Psoas muscle (tissue), 8 donors: Measurements from ENCODE around the gene USP27X. TPM values are rescaled to one million over a fixed set of nuclear protein-coding genes. Genes with fewer than 3 reads are reported as not detected.

Experiments
- ATAC-seq, 4 donors: fragments of 200-7000 bp; cut with Tn5 transposase; one replicate each; pipeline ENCODE4 v1.9.1; 2020; ENCODE audit warnings: moderate library complexity in 3 of 4, mild to moderate bottlenecking in 2 of 4
- DNase-seq, 2 donors: peaks; one replicate each; pipeline ENCODE4 v3.0.0-alpha.2; 2020
- H3K27ac ChIP-seq: fragments of 200-600 bp; one replicate; pipeline ENCODE4 v1.8.0; 2022
- H3K27me3 ChIP-seq, 3 donors: fragments of 200-600 bp in 1 of 3; one replicate each; pipeline versions ENCODE4 v1.6.1 to v1.8.0; 2013 to 2022; ENCODE audit warnings: low read length in 2 of 3, mild to moderate bottlenecking in 2 of 3, moderate library complexity in 1 of 3; ENCODE audit not compliant: insufficient read depth in 3 of 3
- H3K36me3 ChIP-seq, 2 donors: fragments of 200-600 bp in 1 of 2; one replicate each; pipeline versions ENCODE4 v1.6.1 to v1.8.0; 2013 to 2022; ENCODE audit warnings: low read depth in 1 of 2, mild to moderate bottlenecking in 1 of 2, moderate library complexity in 1 of 2; ENCODE audit not compliant: insufficient read depth in 1 of 2
- H3K4me1 ChIP-seq: fragments of 200-600 bp; one replicate; pipeline ENCODE4 v1.8.0; 2022
- H3K4me3 ChIP-seq: fragments of 200-600 bp; one replicate; pipeline ENCODE4 v1.8.0; 2022; ENCODE audit warnings: mild to moderate bottlenecking
- H3K9me3 ChIP-seq: fragments of 200-600 bp; one replicate; pipeline ENCODE4 v1.8.0; 2022
- CTCF ChIP-seq: fragments of 200-600 bp; IDR thresholded peaks from one replicate; pipeline ENCODE4 v1.8.0; 2022; ENCODE audit warnings: antibody characterized with exemption
- WGBS, 3 donors: extraction: QIAGEN DNeasy Blood & Tissue Kit; methylation state at CpG; one replicate each; pipeline versions ENCODE4 v1.1.6 to v1.1.7; 2013; 5-methylcytosine and 5-hydroxymethylcytosine counted together
- intact Hi-C, 2 donors: fragments of 100-400 bp; cut with DNase I; formaldehyde crosslinking; loops; one replicate each; pipeline versions ENCODE4 v1.11.0 to v1.14.2; 2022
- polyA plus RNA-seq, 3 donors: library from polyadenylated mRNA; stranded (reverse); fragments of 200-250 nt; gene quantifications; one replicate each; pipeline ENCODE4 v1.2.3, GENCODE V29; 2013
- total RNA-seq, 4 donors: library from RNA; stranded (reverse); fragmentation: NEBNext Ultra II Directional in 2 of 4; extraction: Animal tissue kit (Norgen Biotek cat#: 25700) in 2 of 4; gene quantifications; one replicate each; pipeline versions ENCODE4 v1.2.1 to v1.2.4, GENCODE V29; 2021 to 2023
- donor health status: healthy with polysubstance abuse.
- donor health status: DM: no; HTN: no; CAD: no; lungs with moderate emphysema.
- donor health status: Bipolar disorder and iron deficiency.
- donor health status: healthy.
- donor health status: DM: yes; HTN: yes; CAD: no.
- donor health status: DM: no; HTN: no; CAD: no.
- donor health status: DM: no; HTN: no; CAD: no.
- donor health status: DM: yes; HTN: yes; CAD: no.

USP27X gene
- total and polyA plus RNA-seq, 7 donors = 1.5 to 4.3 (median 2.3) TPM

- no peaks in the 10 kb centered on the region for H3K36me3 ChIP-seq
- no peak for TF ChIP-seq CTCF
- ATAC-seq = no peak
- H3K27ac ChIP-seq = no peak overlapping the region
- intact Hi-C loops = no loop called here
- no peaks in the 10 kb centered on the region for H3K4me1 ChIP-seq
- WGBS, 3 donors = 73 to 83% (median 78%) methylated on average over 4 of the region's 4 CpGs
- H3K9me3 ChIP-seq = no peaks in the 10 kb centered on the region
- DNase-seq = no peak
- H3K27me3 ChIP-seq = peaks cover 0 to 15% (median 0%) of the 10 kb centered on the region in 3 donors
- no peak overlapping the region for H3K4me3 ChIP-seq
These were observed 13.3 kb downstream of the USP27X start for GRCh38 chrX:49892542-49892941.

- Histone ChIP-seq H3K4me3 (no peak overlapping the region), H3K27me3 (peaks cover 0 to 19% (median 0%) of the 10 kb centered on the region in 3 donors), H3K36me3 (no peaks in the 10 kb centered on the region), H3K4me1 (no peaks in the 10 kb centered on the region), H3K9me3 (no peaks in the 10 kb centered on the region), H3K27ac (no peak overlapping the region)
- DNase-seq = no peak
- intact Hi-C loops = no loop called here
- ATAC-seq = no peak
- TF ChIP-seq CTCF = no peak
- 66 to 83% (median 82%) methylated on average over 4 of the region's 4 CpGs for WGBS, 3 donors
These were observed 17.7 kb downstream of the USP27X start for GRCh38 chrX:49896951-49897350.

- Histone ChIP-seq H3K27ac (no peak overlapping the region), H3K4me3 (no peak overlapping the region), H3K9me3 (peaks cover 9% of the 10 kb centered on the region), H3K27me3 (peaks cover 0 to 20% (median 0%) of the 10 kb centered on the region in 3 donors), H3K36me3 (no peaks in the 10 kb centered on the region), H3K4me1 (no peaks in the 10 kb centered on the region)
- intact Hi-C loops = loop anchor here in 1 of 2 donors (10.0 kb wide), 1 partner anchor 664 kb away; no protein-coding TSS in a partner anchor
- ATAC-seq (no peak), DNase-seq (no peak)
- TF ChIP-seq CTCF = no peak
These were observed 21.8 kb downstream of the USP27X start for GRCh38 chrX:49901048-49901447.

GRCh38 chrX:49910344-49910743, 31.1 kb downstream of the USP27X start:
- TF ChIP-seq CTCF = no peak
- Histone ChIP-seq H3K27ac (no peak overlapping the region), H3K4me3 (no peak overlapping the region), H3K36me3 (no peaks in the 10 kb centered on the region), H3K27me3 (peaks cover 0 to 33% (median 0%) of the 10 kb centered on the region in 3 donors), H3K4me1 (no peaks in the 10 kb centered on the region), H3K9me3 (peaks cover 5% of the 10 kb centered on the region)
- ATAC-seq = no peak
- no peak for DNase-seq
- WGBS, 3 donors = 30 to 44% (median 33%) methylated on average over 3 of the region's 3 CpGs
- intact Hi-C loops = loop anchor here (10.0 kb wide), 1 partner anchor 674 kb away; no protein-coding TSS in a partner anchor

- Histone ChIP-seq H3K9me3 (no peaks in the 10 kb centered on the region), H3K27me3 (peaks cover 0 to 30% (median 0%) of the 10 kb centered on the region in 3 donors), H3K27ac (no peak overlapping the region), H3K36me3 (no peaks in the 10 kb centered on the region), H3K4me3 (no peak overlapping the region), H3K4me1 (no peaks in the 10 kb centered on the region)
- DNase-seq = no peak
- 82 to 94% (median 92%) methylated on average over 3 of the region's 3 CpGs for WGBS, 3 donors
- intact Hi-C loops = loop anchor here (10.0 kb wide), 1 partner anchor 673 kb away; no protein-coding TSS in a partner anchor
- TF ChIP-seq CTCF = no peak
- ATAC-seq = no peak
These were observed 32.8 kb downstream of the USP27X start for GRCh38 chrX:49912086-49912485.
